A673 (cell line): ENCODE measurements around the gene PRKCQ.

Source experiments
- EZH2 ChIP-seq: fragments of 200-600 bp; sonication (generic); IDR thresholded peaks from 2 replicates; pipeline ENCODE4 v1.6.1; 2017; ENCODE audit warnings: borderline replicate concordance, low read depth, mild to moderate bottlenecking, mixed read lengths, antibody characterized with exemption, low read length; ENCODE audit not compliant: poor library complexity, severe bottlenecking
- TF ChIP-seq, protein P1 (sequence below): fragments of 300-800, 200-600 bp; sonication (generic); conservative IDR thresholded peaks from 2 replicates; pipeline ENCODE4 v1.5.1; 2017; ENCODE audit warnings: low read depth, mild to moderate bottlenecking, antibody characterized with exemption, low read length, moderate library complexity, mixed read lengths

DNA sequence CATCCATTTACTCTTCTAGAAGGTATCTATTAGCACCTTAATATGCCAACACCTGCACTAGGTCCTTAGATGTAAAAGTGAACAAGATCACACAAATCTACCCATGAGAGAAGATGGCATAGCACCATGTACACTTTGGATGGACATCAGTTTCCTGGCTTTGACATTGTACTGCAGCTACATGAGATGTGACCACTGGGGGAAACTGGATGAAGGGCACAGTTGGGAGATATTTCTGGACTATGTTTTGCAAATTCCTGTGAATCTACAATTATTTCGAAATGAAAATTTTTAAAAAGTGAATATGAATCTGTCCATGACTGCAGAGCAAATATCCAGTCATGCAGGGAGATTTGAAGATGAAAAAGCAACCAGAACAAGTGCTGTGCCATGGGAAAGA lies 124.5 kb downstream of the PRKCQ start:
- TF ChIP-seq, protein P1, sequence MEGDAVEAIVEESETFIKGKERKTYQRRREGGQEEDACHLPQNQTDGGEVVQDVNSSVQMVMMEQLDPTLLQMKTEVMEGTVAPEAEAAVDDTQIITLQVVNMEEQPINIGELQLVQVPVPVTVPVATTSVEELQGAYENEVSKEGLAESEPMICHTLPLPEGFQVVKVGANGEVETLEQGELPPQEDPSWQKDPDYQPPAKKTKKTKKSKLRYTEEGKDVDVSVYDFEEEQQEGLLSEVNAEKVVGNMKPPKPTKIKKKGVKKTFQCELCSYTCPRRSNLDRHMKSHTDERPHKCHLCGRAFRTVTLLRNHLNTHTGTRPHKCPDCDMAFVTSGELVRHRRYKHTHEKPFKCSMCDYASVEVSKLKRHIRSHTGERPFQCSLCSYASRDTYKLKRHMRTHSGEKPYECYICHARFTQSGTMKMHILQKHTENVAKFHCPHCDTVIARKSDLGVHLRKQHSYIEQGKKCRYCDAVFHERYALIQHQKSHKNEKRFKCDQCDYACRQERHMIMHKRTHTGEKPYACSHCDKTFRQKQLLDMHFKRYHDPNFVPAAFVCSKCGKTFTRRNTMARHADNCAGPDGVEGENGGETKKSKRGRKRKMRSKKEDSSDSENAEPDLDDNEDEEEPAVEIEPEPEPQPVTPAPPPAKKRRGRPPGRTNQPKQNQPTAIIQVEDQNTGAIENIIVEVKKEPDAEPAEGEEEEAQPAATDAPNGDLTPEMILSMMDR: no peak
- no peak for TF ChIP-seq EZH2
